Neural progenitor cell (in vitro differentiated cells): ENCODE data around the gene PSMC6. TPM values are rescaled to one million over a fixed set of nuclear protein-coding genes. Genes with fewer than 3 reads are reported as not detected.

Experiments used
- DNase-seq: peaks from one replicate; pipeline ENCODE4 v3.0.0-alpha.2; 2016; ENCODE audit warnings: low spot score
- H2AFZ ChIP-seq: fragments of 200-600 bp; sonication (generic); replicated peaks from 2 replicates; pipeline ENCODE4 v1.6.1; 2016; ENCODE audit warnings: antibody characterized with exemption
- H3F3A ChIP-seq: fragments of 200-600 bp; sonication (generic); 2 replicates; pipeline ENCODE4 v1.6.1; 2016; ENCODE audit warnings: antibody characterized with exemption, low read depth
- H3K27ac ChIP-seq: fragments of 200-600 bp; sonication (generic); 2 replicates; pipeline ENCODE4 v1.5.1; 2016; ENCODE audit warnings: mild to moderate bottlenecking
- H3K27me3 ChIP-seq: fragments of 200-600 bp; sonication (generic); 2 replicates; pipeline ENCODE4 v1.6.1; 2016; ENCODE audit warnings: mild to moderate bottlenecking, moderate library complexity
- H3K36me3 ChIP-seq: fragments of 200-600 bp; sonication (generic); 2 replicates; pipeline ENCODE4 v1.5.1; 2016
- H3K4me1 ChIP-seq: fragments of 200-600 bp; sonication (generic); 2 replicates; pipeline ENCODE4 v1.6.1; 2016; ENCODE audit warnings: mixed run types
- H3K4me2 ChIP-seq: fragments of 200-600 bp; sonication (generic); 2 replicates; pipeline ENCODE4 v1.6.1; 2016
- H3K4me3 ChIP-seq: fragments of 200-600 bp; sonication (generic); 2 replicates; pipeline ENCODE4 v1.5.1; 2016
- H3K79me2 ChIP-seq: fragments of 200-600 bp; sonication (generic); 2 replicates; pipeline ENCODE4 v1.6.1; 2016; ENCODE audit warnings: low read depth
- H3K9ac ChIP-seq: fragments of 200-600 bp; sonication (generic); 2 replicates; pipeline ENCODE4 v1.6.1; 2016
- H3K9me3 ChIP-seq: fragments of 200-600 bp; sonication (generic); 2 replicates; pipeline ENCODE4 v1.5.1; 2016; ENCODE audit warnings: low read depth
- H4K20me1 ChIP-seq: fragments of 200-600 bp; sonication (generic); 2 replicates; pipeline ENCODE4 v1.6.1; 2016; ENCODE audit warnings: low read depth
- H3K27ac Mint-ChIP-seq: 3 replicates; pipeline ENCODE4 v1.8.0; 2021; ENCODE audit warnings: mixed read lengths
- H3K27me3 Mint-ChIP-seq: 2 replicates; pipeline ENCODE4 v1.8.0; 2022; ENCODE audit warnings: low read depth, mild to moderate bottlenecking, inconsistent platforms, moderate library complexity, mixed read lengths; ENCODE audit not compliant: insufficient read depth
- H3K36me3 Mint-ChIP-seq: 3 replicates; pipeline ENCODE4 v1.8.0; 2021; ENCODE audit warnings: mixed read lengths
- H3K4me1 Mint-ChIP-seq: 3 replicates; pipeline ENCODE4 v1.8.0; 2021; ENCODE audit warnings: mixed read lengths
- H3K4me3 Mint-ChIP-seq: 3 replicates; pipeline ENCODE4 v1.8.0; 2021; ENCODE audit warnings: mild to moderate bottlenecking, moderate library complexity, mixed read lengths
- H3K9me3 Mint-ChIP-seq: 3 replicates; pipeline ENCODE4 v1.8.0; 2020; ENCODE audit warnings: mixed read lengths
- CTCF ChIP-seq: fragments of 200-600 bp; sonication (generic); IDR thresholded peaks from 2 replicates; pipeline ENCODE4 v1.5.1; 2017; ENCODE audit warnings: antibody characterized with exemption, mild to moderate bottlenecking
- EZH2 ChIP-seq: fragments of 200-600 bp; sonication (generic); IDR thresholded peaks from 2 replicates; pipeline ENCODE4 v1.6.1; 2017; ENCODE audit warnings: antibody characterized with exemption, mild to moderate bottlenecking, moderate library complexity
- EZH2phosphoT487 ChIP-seq: fragments of 200-600 bp; sonication (generic); IDR thresholded peaks from 2 replicates; pipeline ENCODE4 v1.6.1; 2017; ENCODE audit warnings: antibody characterized with exemption
- total RNA-seq: library from RNA; depleted of rRNA; stranded (reverse); fragments of >200 nt; gene quantifications from 2 replicates; pipeline ENCODE4 v1.2.3, GENCODE V29; 2015; ENCODE audit warnings: low replicate concordance

Gene PSMC6
- total RNA-seq, 1 donor from 2014 or later = 265 TPM

DNA sequence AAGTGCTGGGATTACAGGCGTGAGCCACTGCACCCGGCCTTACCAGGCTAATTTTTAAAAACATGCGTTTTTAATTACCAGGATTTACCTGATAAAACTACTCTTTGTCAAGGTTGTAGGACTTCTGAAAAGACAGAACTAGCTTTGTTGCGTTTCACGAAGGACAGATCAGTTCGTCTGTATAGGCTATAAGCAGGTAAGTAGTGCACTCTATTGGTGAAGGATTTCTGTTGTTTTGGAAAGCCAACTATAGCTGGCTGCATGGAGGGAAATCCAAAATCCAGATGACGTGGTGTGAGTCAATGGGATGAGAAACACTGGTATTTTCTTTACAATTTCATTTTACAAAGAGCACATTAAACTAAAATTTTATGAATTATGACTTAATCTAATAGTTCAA, 69.8 kb downstream of the PSMC6 start:
- H3F3A ChIP-seq = peaks cover 28% of the 10 kb centered on the region
- no peak overlapping the region for H3K4me3 Mint-ChIP-seq
- H2AFZ ChIP-seq = no peak overlapping the region
- H3K27ac Mint-ChIP-seq = no peak overlapping the region
- H3K79me2 ChIP-seq = no peaks in the 10 kb centered on the region
- no peaks in the 10 kb centered on the region for H3K4me1 ChIP-seq
- H4K20me1 ChIP-seq = peaks cover 5% of the 10 kb centered on the region
- DNase-seq = no peak
- TF ChIP-seq CTCF = no peak
- TF ChIP-seq EZH2phosphoT487 = no peak
- TF ChIP-seq EZH2 = no peak
- no peaks in the 10 kb centered on the region for H3K27me3 Mint-ChIP-seq
- H3K36me3 Mint-ChIP-seq = peaks cover 6% of the 10 kb centered on the region
- no peaks in the 10 kb centered on the region for H3K27me3 ChIP-seq
- no peak overlapping the region for H3K27ac ChIP-seq
- no peaks in the 10 kb centered on the region for H3K4me1 Mint-ChIP-seq
- no peaks in the 10 kb centered on the region for H3K9me3 Mint-ChIP-seq
- H3K9me3 ChIP-seq = no peaks in the 10 kb centered on the region
- no peak overlapping the region for H3K4me3 ChIP-seq
- no peak overlapping the region for H3K9ac ChIP-seq
- H3K36me3 ChIP-seq = peaks cover 22% of the 10 kb centered on the region
- no peak overlapping the region for H3K4me2 ChIP-seq

Other genes with a start within 250 kb of the PSMC6 start
- 17.9 and 22.6 TPM in 2 replicates for gene TXNDC16, start 154.7 kb upstream of the PSMC6 start, total RNA-seq
- gene GPR137C, start 154.4 kb upstream of the PSMC6 start, total RNA-seq = 7.1 and 9.3 TPM in 2 replicates
- gene ERO1A, start 11.6 kb upstream of the PSMC6 start, total RNA-seq = 41.1 and 54.1 TPM in 2 replicates
- gene STYX, start 23.0 kb downstream of the PSMC6 start, total RNA-seq = 33.6 and 55.7 TPM in 2 replicates
- gene GNPNAT1, start 84.4 kb downstream of the PSMC6 start, total RNA-seq = 33.0 and 41.8 TPM in 2 replicates
- gene FERMT2, start 243.8 kb downstream of the PSMC6 start, total RNA-seq = 114 and 166 TPM in 2 replicates